ENCODE data around the gene SPRR2E.
"Not testable (repeated sequence)": the region's sequence is repeated elsewhere in the genome, so short reads cannot be mapped to it uniquely, and the experiment has no call there.

The SPRR2E gene

GRCh38 chr1:153094426-153094825 lies at the start of gene SPRR2E:
SPRR2E (minus strand) TSS chr1:153094526; CDS start chr1:153093751, 775 bp downstream.
- no peak for DNase-seq (ENCODE audit: low spot score)

- no peak for DNase-seq (ENCODE audit: low spot score)
Observed at GRCh38 chr1:153141377-153141776, 47.1 kb upstream of the SPRR2E start.

DNA sequence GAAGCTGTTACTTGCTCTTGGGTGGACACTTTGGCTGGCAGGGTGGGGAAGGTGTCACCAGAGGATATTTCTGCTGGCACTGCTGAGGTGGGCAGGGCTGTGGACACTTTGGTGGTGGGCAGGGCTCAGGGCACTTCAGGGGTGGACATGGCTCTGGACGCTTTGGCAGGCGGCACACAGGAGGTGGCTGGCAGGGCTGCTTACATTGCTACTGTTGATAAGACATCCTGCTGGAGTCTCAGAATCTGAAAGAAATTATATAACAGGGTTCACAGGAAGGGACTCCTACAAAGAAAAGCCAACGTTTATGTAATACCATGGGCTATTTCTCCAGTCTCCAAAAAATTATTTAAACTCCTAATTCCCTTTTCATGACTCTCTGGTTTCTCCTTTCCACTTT lies 46.2 kb upstream of the SPRR2E start:
- DNase-seq (ENCODE audit: low spot score), result no peak

- no peak for DNase-seq (ENCODE audit: low spot score)
Observed at GRCh38 chr1:153133743-153134142, 39.4 kb upstream of the SPRR2E start.

- no peak for DNase-seq (ENCODE audit: low spot score)
Observed at GRCh38 chr1:153133267-153133666, 38.9 kb upstream of the SPRR2E start.

DNA sequence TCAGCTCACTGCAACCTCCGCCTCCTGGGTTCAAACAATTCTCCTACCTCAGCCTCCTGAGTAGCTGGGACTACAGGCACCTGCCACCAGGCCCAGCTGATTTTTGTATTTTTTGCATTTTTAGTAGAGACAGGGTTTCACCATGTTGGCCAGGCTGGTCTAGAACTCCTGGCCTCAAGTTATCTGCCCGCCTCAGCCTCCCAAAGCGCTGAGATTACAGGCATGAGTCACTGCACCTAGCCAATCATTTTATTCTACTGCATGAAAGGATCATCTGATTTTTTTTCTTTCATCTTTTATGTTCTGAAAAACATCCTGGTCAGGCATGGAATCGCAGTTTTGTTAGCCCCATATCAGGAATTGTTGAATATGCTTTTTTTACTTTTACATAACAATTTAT lies 34.4 kb upstream of the SPRR2E start:
- DNase-seq (ENCODE audit: low spot score), result not testable (repeated sequence)

GRCh38 chr1:153127296-153127695 lies 33.0 kb upstream of the SPRR2E start:
- DNase-seq (ENCODE audit: low spot score), result no peak

GRCh38 chr1:153125536-153125935 lies 31.2 kb upstream of the SPRR2E start:
- no peak for DNase-seq (ENCODE audit: low spot score)

- not testable (repeated sequence) for DNase-seq (ENCODE audit: low spot score)
Observed at GRCh38 chr1:153123793-153124192, 29.5 kb upstream of the SPRR2E start.

DNA sequence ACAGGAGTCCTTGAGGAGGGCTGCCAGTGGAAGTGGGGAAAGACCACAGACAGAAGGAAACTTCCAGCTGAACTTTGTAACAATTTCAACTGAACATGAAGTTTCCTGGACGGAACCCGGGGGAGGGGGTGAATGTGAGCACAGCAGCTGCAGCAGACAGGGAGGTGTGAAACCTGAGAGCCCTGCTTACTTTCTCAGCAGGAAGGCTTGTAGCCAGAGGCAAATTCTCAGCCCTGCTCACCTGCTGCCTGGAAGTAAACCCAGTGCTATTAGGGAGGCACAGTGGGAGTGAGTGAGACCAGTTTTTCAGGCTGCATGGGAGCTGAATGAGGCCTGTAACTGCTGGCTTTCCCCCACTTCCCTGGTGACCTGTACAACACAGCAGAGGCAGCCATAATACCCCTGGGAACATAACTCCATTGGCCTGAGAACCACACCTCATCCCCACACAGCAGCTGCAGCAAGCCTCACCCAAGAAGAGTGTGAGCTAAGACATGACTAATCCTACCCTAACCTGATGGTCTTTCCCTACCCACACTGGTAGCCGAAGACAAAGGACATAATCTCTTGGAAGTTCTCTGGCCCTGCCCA lies 28.6 kb upstream of the SPRR2E start:
- no peak for DNase-seq (ENCODE audit: low spot score)

- DNase-seq (ENCODE audit: low spot score), result no peak
Observed at GRCh38 chr1:153120945-153121344, 26.6 kb upstream of the SPRR2E start.

DNA sequence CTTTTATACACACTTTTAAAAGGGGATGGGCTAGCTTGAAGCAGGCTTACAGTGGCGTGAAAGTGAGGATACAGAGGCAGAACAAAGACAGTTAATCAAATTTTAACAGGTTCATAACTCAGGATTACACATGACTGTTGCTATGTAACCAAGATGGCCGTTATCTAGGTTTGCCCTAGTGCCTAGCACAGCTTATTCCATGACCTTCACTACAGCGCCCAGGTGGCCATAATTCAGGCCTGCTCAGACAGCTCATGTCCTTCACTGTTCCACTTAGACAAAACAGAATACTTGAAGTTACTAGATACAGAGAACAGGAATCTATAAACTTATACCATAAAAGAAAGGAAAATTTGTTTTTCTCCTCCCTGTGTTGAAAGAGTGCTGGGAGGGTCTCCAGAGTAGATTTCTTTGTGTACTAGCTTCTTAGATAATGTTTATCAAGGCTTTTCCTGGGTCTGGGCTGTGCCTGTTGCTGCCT lies 25.2 kb upstream of the SPRR2E start:
- DNase-seq (ENCODE audit: low spot score), result no peak

- DNase-seq (ENCODE audit: low spot score), result not testable (repeated sequence)
Observed at GRCh38 chr1:153115264-153115663, 20.9 kb upstream of the SPRR2E start.

GRCh38 chr1:153113416-153113815 lies 19.1 kb upstream of the SPRR2E start, which contains the start of gene SPRR2F:
SPRR2F (minus strand) TSS chr1:153113516; CDS start chr1:153112733, 783 bp downstream.
- DNase-seq (ENCODE audit: low spot score), result no peak

DNA sequence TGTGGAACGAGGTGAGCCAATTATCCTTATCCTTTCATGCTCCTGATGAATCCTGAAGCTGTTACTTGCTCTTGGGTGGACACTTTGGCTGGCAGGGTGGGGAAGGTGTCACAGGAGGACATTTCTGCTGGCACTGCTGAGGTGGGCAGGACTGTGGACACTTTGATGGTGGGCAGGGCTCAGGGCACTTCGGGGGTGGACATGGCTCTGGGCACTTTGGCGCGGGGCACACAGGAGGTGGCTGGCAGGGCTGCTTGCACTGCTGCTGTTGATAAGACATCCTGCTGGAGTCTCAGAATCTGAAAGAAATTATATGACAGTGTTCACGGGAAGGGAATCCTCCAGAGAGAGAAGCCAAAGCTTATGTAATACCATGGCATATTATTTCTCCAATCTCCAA lies 18.1 kb upstream of the SPRR2E start:
- not testable (repeated sequence) for DNase-seq (ENCODE audit: low spot score)

GRCh38 chr1:153100245-153100644 lies 5.9 kb upstream of the SPRR2E start:
- no peak for DNase-seq (ENCODE audit: low spot score)

- no peak for DNase-seq (ENCODE audit: low spot score)
Observed at GRCh38 chr1:153099461-153100045, 5.2 kb upstream of the SPRR2E start.

DNA sequence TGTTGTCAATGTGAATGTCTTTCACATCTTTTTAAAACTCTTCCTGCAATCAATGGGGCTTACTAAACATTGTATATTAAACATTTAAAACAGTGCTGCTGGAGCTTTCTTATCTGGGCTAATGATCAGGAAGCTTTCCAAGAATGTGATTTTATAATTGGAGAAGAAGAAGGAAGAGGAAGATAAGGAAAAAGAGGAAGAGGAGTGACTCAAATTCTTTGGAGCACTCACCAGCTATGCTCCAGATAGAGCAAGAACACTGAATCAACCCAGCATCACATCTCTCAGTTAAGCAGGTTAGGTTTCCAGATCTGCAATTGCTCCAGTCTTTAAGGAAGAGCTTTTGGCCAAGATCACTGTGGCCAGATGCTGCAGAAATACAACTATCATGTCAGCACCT lies 1.4 kb upstream of the SPRR2E start:
- no peak for DNase-seq (ENCODE audit: low spot score)

GRCh38 chr1:153087652-153088051 lies 6.7 kb downstream of the SPRR2E start:
- no peak for DNase-seq (ENCODE audit: low spot score)

DNA sequence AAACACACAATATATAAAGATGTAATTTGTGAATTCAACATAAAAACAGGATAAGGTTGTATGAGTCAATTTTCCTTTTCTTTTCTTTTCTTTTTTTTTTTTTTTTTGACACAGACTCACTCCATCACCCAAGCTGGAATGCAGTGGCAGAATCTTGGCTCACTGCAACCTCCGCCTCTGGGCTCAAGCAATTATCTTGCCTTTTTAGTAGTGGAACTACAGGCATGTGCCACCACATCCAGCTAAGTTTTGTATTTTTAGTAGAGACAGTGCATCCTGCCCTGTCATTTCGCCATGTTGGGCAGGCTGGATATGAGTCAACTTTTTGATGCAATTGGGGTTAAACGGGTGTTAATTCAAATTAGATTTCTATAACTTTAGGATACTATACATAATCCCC lies 12.6 kb downstream of the SPRR2E start:
- no peak for DNase-seq (ENCODE audit: low spot score)

DNA sequence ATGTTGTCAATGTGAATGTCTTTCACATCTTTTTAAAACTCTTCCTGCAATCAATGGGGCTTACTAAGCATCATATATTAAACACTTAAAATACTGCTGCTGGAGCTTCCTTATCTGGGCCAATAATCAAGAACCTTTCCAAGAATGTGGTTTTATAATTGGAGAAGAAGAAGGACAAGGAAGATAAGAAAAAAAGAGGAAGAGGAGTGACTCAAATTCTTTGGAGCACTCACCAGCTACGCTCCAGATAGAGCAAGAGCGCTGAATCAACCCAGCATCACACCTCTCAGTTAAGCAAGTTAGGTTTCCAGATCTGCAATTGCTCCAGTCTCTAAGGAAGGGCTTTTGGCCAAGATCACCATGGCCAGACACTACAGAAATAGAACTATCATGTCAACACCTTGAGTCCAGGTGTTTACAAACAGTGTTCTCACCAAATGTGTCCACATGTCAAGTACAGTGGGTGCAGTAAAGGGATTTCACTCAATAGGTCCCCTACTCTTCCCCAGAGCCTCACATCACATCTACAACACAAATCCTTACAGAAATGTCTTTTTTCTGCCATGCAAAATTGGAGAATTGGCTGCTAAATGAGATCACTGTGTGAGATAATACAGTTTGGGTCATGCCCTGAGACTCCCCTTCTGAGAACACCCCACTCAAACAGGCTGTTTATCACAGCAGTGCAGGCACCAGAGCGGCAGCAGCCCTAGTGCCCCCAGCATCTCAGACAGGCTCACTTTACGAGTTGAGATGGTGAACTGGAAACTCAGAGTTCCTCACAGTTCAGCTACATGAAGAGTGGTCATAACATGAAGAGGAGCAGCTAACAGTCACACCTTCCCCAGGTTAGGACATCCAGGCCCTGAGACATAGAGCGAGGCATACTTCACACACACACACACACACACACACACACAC lies 21.3 kb downstream of the SPRR2E start:
- DNase-seq (ENCODE audit: low spot score), result no peak

GRCh38 chr1:153071511-153071910 lies 22.8 kb downstream of the SPRR2E start, which contains the start of gene SPRR2B:
SPRR2B (minus strand) TSS chr1:153071611; CDS start chr1:153070839, 772 bp downstream.
- no peak for DNase-seq (ENCODE audit: low spot score)

DNA sequence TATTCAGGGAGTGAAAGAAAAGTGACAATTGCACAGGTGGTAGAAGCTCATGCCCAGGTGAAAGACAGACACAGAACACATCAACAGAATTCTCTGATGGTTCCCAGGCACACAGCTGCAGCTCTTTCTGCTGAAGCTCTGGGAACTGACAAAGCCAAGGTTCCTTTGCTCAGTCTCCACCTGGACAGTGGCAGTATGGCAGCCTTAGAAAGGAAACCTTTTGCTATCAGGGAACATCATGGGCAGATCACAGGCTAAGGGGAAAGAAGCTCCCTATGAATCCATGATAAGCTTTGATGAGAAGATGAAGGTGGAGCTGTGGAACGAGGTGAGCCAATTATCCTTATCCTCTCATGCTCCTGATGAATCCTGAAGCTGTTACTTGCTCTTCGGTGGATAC lies 24.1 kb downstream of the SPRR2E start:
- no peak for DNase-seq (ENCODE audit: low spot score)

Measured in cerebellar cortex (tissue), 1 donor.